HFFc6 (cell line): Measurements from ENCODE around the gene ACTR2. TPM values are rescaled to one million over a fixed set of nuclear protein-coding genes. Genes with fewer than 3 reads are reported as not detected.
"Not testable (repeated sequence)": the region's sequence is repeated elsewhere in the genome, so short reads cannot be mapped to it uniquely, and the experiment has no call there.

ENCODE experiments used
- DNase-seq: peaks from one replicate; pipeline ENCODE4 v3.0.0-alpha.2; 2018
- H3K27ac Mint-ChIP-seq: 2 replicates; pipeline ENCODE4 v1.8.0; 2020; ENCODE audit warnings: mild to moderate bottlenecking, mixed read lengths
- H3K27me3 Mint-ChIP-seq: 2 replicates; pipeline ENCODE4 v1.8.0; 2021; ENCODE audit warnings: mild to moderate bottlenecking, moderate library complexity, mixed read lengths; ENCODE audit not compliant: insufficient read depth
- H3K36me3 Mint-ChIP-seq: 2 replicates; pipeline ENCODE4 v1.8.0; 2021; ENCODE audit warnings: low read depth, mixed read lengths
- H3K4me1 Mint-ChIP-seq: 2 replicates; pipeline ENCODE4 v1.8.0; 2020; ENCODE audit warnings: low read depth, mixed read lengths
- H3K4me3 Mint-ChIP-seq: 2 replicates; pipeline ENCODE4 v1.8.0; 2020; ENCODE audit warnings: mild to moderate bottlenecking, moderate library complexity, mixed read lengths
- H3K9me3 Mint-ChIP-seq: 2 replicates; pipeline ENCODE4 v1.8.0; 2020; ENCODE audit warnings: mild to moderate bottlenecking, mixed read lengths
- total RNA-seq, 6 experiments: library from RNA; stranded (reverse); fragmentation: NEBNext Ultra II Directional; extraction: Animal tissue kit (Norgen Biotek cat#: 25700); gene quantifications; 2 replicates in 1 of 6; 3 replicates in 5 of 6; pipeline ENCODE4 v1.2.3, GENCODE V29; 2021
- TF ChIP-seq, protein P1 (sequence below): fragments of 200-600 bp; sonication (generic); IDR thresholded peaks from 2 replicates; pipeline ENCODE4 v1.5.0; 2021; ENCODE audit warnings: antibody characterized with exemption, mild to moderate bottlenecking

Gene ACTR2
- total RNA-seq, 6 experiments from 2014 or later = 412 to 450 (median 427) TPM

- Mint-ChIP-seq H3K27ac (no peak overlapping the region), H3K36me3 (peaks cover 37% of the 10 kb centered on the region), H3K9me3 (no peaks in the 10 kb centered on the region)
Observed at GRCh38 chr2:65313954-65314256, 86.3 kb downstream of the ACTR2 start.

GRCh38 chr2:65314801-65315441, 87.3 kb downstream of the ACTR2 start:
- Mint-ChIP-seq H3K4me3 (no peak overlapping the region), H3K27ac (no peak overlapping the region), H3K27me3 (peaks cover 2% of the 10 kb centered on the region; the same call in 1 of the 2 replicates), H3K4me1 (peaks cover 12% of the 10 kb centered on the region), H3K36me3 (peaks cover 38% of the 10 kb centered on the region), H3K9me3 (no peaks in the 10 kb centered on the region)
- DNase-seq = no peak
- TF ChIP-seq, protein P1, sequence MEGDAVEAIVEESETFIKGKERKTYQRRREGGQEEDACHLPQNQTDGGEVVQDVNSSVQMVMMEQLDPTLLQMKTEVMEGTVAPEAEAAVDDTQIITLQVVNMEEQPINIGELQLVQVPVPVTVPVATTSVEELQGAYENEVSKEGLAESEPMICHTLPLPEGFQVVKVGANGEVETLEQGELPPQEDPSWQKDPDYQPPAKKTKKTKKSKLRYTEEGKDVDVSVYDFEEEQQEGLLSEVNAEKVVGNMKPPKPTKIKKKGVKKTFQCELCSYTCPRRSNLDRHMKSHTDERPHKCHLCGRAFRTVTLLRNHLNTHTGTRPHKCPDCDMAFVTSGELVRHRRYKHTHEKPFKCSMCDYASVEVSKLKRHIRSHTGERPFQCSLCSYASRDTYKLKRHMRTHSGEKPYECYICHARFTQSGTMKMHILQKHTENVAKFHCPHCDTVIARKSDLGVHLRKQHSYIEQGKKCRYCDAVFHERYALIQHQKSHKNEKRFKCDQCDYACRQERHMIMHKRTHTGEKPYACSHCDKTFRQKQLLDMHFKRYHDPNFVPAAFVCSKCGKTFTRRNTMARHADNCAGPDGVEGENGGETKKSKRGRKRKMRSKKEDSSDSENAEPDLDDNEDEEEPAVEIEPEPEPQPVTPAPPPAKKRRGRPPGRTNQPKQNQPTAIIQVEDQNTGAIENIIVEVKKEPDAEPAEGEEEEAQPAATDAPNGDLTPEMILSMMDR = no peak

More at GRCh38 chr2:65313954-65314256, 86.3 kb downstream of the ACTR2 start:
- peaks cover 2% of the 10 kb centered on the region; the same call in 1 of the 2 replicates for H3K27me3 Mint-ChIP-seq
- peaks cover 2% of the 10 kb centered on the region for H3K4me1 Mint-ChIP-seq
- TF ChIP-seq, protein P1 = no peak
- DNase-seq = no peak
- H3K4me3 Mint-ChIP-seq = no peak overlapping the region

DNA sequence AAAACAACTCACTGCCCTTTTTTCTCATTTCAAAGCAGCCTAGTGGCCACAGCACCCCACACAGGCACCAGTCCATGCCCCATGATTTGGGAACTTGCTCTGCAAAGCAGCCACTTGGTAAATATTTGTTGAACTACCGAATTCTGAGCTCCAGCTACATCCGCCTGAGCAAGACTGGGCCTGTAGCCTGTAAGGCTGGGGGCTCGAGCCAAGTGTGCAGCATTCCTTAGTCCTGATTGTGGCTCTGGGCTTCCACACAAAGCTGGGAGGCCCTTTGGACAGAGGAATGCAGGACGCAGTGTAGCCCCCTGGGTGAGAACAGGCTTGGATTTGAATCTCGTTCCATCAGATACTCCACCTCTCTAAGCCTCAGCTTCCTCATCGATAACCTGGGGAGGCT, 88.4 kb downstream of the ACTR2 start:
- Mint-ChIP-seq H3K4me3 (no peak overlapping the region), H3K9me3 (no peaks in the 10 kb centered on the region), H3K27ac (no peak overlapping the region), H3K27me3 (peaks cover 2% of the 10 kb centered on the region; the same call in 1 of the 2 replicates), H3K4me1 (peaks cover 24% of the 10 kb centered on the region), H3K36me3 (peaks cover 35% of the 10 kb centered on the region)
- DNase-seq = no peak
- TF ChIP-seq, protein P1 = no peak

GRCh38 chr2:65317351-65317750, 89.7 kb downstream of the ACTR2 start:
- H3K4me3 Mint-ChIP-seq, H3K9me3 Mint-ChIP-seq, DNase-seq, H3K27me3 Mint-ChIP-seq, H3K27ac Mint-ChIP-seq: not testable (repeated sequence)
- Mint-ChIP-seq H3K36me3 (peaks cover 35% of the 10 kb centered on the region), H3K4me1 (peaks cover 36% of the 10 kb centered on the region)

GRCh38 chr2:65317841-65318240, 90.2 kb downstream of the ACTR2 start:
- DNase-seq = no peak
- Mint-ChIP-seq H3K4me1 (peaks cover 36% of the 10 kb centered on the region), H3K9me3 (no peaks in the 10 kb centered on the region), H3K27ac (no peak overlapping the region; the same call in 1 of the 2 replicates), H3K27me3 (peaks cover 3% of the 10 kb centered on the region; the same call in 1 of the 2 replicates), H3K36me3 (peaks cover 33% of the 10 kb centered on the region), H3K4me3 (no peak overlapping the region)
- TF ChIP-seq, protein P1 = no peak

GRCh38 chr2:65319072-65319673, 91.5 kb downstream of the ACTR2 start:
- Mint-ChIP-seq H3K27ac (peak overlapping the region; percentile 100), H3K36me3 (peaks cover 23% of the 10 kb centered on the region), H3K4me1 (peaks cover 42% of the 10 kb centered on the region), H3K27me3 (peaks cover 3% of the 10 kb centered on the region; the same call in 1 of the 2 replicates), H3K9me3 (no peaks in the 10 kb centered on the region), H3K4me3 (peak overlapping the region; percentile 83)
- no peak for DNase-seq
- TF ChIP-seq, protein P1 = no peak
